ENCODE results near the gene PRG3. TPM values are rescaled to one million over a fixed set of nuclear protein-coding genes. Genes with fewer than 3 reads are reported as not detected.

PRG3 gene
- total RNA-seq, 1 experiment from 2014 or later: not detected

DNA sequence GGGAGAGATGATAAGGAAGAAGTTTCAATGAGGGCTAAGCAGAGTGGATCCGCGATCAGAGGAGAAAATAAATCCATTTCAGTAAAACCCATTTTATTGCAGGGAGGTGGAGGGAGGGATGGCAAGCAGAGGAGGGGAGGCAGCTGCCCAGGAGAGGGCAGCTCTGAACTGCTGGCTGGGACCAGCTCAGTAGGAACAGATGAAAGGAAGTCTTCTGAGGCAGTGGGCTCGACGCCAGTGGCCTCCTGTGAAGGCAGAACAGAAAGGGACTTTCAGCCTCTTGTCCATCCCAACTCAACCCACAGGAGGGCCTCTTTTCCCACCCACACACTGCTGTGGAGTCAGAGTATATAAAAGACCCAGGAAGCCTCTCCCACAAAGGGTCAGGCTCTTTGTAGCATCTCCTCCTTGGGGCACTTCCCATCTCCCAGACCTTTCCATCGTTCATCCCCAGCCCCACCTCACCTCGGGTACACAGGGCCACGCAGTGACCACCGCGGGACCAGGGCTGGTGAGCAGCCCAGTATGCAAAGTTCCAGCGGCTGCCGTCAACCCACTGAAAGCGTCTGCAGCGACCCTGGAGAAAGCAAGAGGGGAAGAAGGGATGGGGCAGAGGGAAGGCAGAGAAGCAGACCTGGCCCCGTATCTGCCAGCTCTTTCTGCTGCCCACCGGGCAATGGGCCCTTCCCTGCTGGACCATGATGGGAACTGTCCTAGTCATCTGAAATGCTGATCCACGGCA lies 6.5 kb upstream of the PRG3 start:
- intact Hi-C loops (cut with micrococcal nuclease): no loop called here

DNA sequence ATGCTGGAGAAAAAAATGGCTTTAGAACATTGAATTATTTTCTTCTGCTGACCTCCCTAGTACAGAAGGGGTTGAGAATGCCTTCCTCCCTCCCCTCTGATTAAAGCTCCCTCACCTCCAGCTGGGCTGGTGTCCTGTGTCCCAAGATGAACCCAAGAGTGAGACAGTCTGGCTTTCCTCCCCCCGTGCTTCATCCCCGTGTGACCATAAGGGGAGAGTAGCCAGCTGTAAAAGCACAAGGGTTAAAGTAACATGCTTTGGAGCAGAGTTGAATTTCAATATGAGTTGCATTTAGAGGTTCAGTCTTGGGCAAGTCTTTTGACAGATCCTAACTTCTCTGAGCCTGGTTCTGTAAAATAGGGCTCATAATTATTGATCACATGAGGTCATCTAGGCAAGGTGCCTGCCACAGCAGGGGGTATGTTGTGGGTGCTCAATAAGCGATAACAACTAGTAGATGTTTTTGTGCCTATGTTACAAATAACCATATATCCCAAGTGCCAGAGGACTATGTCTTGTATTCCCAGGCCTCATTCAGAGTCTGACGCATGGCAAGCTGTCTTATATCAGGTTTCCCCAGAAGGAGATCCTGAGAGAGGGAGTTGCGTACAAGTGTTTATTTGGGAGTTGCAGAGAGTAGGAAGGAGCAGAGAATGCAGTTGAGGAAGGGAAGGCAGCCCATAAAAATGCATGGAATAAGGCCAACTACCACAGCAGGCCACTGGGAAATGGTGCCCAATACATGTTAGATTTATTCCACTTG lies 5.4 kb upstream of the PRG3 start:
- ChIA-PET RAD21 (ENCODE audit: low non-redundant PET in 1 of 2, low total read pairs in 2 of 2, uncharacterized antibody in 2 of 2, unreplicated experiment in 2 of 2) (no interaction called here), POLR2A (no interaction called here), CTCF (no interaction called here)
- Histone ChIP-seq H3K27ac (ENCODE audit: low read depth, low read length) (no peak overlapping the region), H3K4me1 (ENCODE audit: control insufficient read depth in 1 of 2, insufficient read depth in 2 of 2, low read length in 2 of 2) (no peaks in the 10 kb centered on the region), H2AFZ (ENCODE audit: low read depth, low read length, poor library complexity, severe bottlenecking) (no peak overlapping the region), H3K27me3 (ENCODE audit: insufficient read depth, low read length) (peaks cover 5% of the 10 kb centered on the region), H3K4me3 (replicated peaks in 1 of 2; ENCODE audit: low read depth in 1 of 2, low read length in 2 of 2) (no peak overlapping the region), H3K9me3 (ENCODE audit: control insufficient read depth in 1 of 2, insufficient read depth in 1 of 2, low read depth in 1 of 2, low read length in 2 of 2) (no peaks in the 10 kb centered on the region), H3K79me2 (ENCODE audit: insufficient read depth, low read length) (no peaks in the 10 kb centered on the region), H3K9ac (ENCODE audit: low read length) (no peak overlapping the region), H3K4me2 (ENCODE audit: low read length) (no peak overlapping the region), H4K20me1 (ENCODE audit: insufficient read depth) (no peaks in the 10 kb centered on the region), H3K36me3 (ENCODE audit: control insufficient read depth in 1 of 2, insufficient read depth in 2 of 2, low read length in 2 of 2) (no peaks in the 10 kb centered on the region), H3K9me2 (ENCODE audit: insufficient read depth) (no peaks in the 10 kb centered on the region)
- no TSS peak for BruUV-seq (replicated peaks)
- DNase-seq (ENCODE audit: low read depth, low spot score) (no peak), ATAC-seq (no peak)
- intact Hi-C loops (cut with micrococcal nuclease): no loop called here
- TF ChIP-seq EGR1 (IDR thresholded peaks at IDR 0.05; ENCODE audit: low read depth) (no peak), POLR2AphosphoS5 (IDR thresholded peaks at IDR 0.05; ENCODE audit: low read depth, low read length) (no peak), SP1 (IDR thresholded peaks at IDR 0.05; ENCODE audit: low read depth) (no peak), ELF1 (IDR thresholded peaks at IDR 0.05; ENCODE audit: borderline replicate concordance, low read depth) (no peak), EZH2phosphoT487 (IDR thresholded peaks at IDR 0.05; ENCODE audit: borderline replicate concordance) (no peak)
- TF ChIP-seq, protein P1, sequence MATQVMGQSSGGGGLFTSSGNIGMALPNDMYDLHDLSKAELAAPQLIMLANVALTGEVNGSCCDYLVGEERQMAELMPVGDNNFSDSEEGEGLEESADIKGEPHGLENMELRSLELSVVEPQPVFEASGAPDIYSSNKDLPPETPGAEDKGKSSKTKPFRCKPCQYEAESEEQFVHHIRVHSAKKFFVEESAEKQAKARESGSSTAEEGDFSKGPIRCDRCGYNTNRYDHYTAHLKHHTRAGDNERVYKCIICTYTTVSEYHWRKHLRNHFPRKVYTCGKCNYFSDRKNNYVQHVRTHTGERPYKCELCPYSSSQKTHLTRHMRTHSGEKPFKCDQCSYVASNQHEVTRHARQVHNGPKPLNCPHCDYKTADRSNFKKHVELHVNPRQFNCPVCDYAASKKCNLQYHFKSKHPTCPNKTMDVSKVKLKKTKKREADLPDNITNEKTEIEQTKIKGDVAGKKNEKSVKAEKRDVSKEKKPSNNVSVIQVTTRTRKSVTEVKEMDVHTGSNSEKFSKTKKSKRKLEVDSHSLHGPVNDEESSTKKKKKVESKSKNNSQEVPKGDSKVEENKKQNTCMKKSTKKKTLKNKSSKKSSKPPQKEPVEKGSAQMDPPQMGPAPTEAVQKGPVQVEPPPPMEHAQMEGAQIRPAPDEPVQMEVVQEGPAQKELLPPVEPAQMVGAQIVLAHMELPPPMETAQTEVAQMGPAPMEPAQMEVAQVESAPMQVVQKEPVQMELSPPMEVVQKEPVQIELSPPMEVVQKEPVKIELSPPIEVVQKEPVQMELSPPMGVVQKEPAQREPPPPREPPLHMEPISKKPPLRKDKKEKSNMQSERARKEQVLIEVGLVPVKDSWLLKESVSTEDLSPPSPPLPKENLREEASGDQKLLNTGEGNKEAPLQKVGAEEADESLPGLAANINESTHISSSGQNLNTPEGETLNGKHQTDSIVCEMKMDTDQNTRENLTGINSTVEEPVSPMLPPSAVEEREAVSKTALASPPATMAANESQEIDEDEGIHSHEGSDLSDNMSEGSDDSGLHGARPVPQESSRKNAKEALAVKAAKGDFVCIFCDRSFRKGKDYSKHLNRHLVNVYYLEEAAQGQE (IDR thresholded peaks at IDR 0.05; ENCODE audit: low read depth): no peak
- TF ChIP-seq, protein P2, sequence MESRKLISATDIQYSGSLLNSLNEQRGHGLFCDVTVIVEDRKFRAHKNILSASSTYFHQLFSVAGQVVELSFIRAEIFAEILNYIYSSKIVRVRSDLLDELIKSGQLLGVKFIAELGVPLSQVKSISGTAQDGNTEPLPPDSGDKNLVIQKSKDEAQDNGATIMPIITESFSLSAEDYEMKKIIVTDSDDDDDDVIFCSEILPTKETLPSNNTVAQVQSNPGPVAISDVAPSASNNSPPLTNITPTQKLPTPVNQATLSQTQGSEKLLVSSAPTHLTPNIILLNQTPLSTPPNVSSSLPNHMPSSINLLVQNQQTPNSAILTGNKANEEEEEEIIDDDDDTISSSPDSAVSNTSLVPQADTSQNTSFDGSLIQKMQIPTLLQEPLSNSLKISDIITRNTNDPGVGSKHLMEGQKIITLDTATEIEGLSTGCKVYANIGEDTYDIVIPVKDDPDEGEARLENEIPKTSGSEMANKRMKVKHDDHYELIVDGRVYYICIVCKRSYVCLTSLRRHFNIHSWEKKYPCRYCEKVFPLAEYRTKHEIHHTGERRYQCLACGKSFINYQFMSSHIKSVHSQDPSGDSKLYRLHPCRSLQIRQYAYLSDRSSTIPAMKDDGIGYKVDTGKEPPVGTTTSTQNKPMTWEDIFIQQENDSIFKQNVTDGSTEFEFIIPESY (IDR thresholded peaks at IDR 0.05; ENCODE audit: extremely low read depth, insufficient replicate concordance, low read length): no peak

More for the DNA sequence above, 6.5 kb upstream of the PRG3 start:
- Histone ChIP-seq H3K9me3 (ENCODE audit: control insufficient read depth in 1 of 2, insufficient read depth in 1 of 2, low read depth in 1 of 2, low read length in 2 of 2) (no peaks in the 10 kb centered on the region), H3K9ac (ENCODE audit: low read length) (no peak overlapping the region), H3K27me3 (ENCODE audit: insufficient read depth, low read length) (peaks cover 5% of the 10 kb centered on the region), H3K4me3 (replicated peaks in 1 of 2; ENCODE audit: low read depth in 1 of 2, low read length in 2 of 2) (no peak overlapping the region), H3K4me2 (ENCODE audit: low read length) (no peak overlapping the region), H3K79me2 (ENCODE audit: insufficient read depth, low read length) (no peaks in the 10 kb centered on the region), H2AFZ (ENCODE audit: low read depth, low read length, poor library complexity, severe bottlenecking) (no peak overlapping the region), H3K9me2 (ENCODE audit: insufficient read depth) (no peaks in the 10 kb centered on the region), H3K36me3 (ENCODE audit: control insufficient read depth in 1 of 2, insufficient read depth in 2 of 2, low read length in 2 of 2) (no peaks in the 10 kb centered on the region), H4K20me1 (ENCODE audit: insufficient read depth) (no peaks in the 10 kb centered on the region), H3K4me1 (ENCODE audit: control insufficient read depth in 1 of 2, insufficient read depth in 2 of 2, low read length in 2 of 2) (no peaks in the 10 kb centered on the region), H3K27ac (ENCODE audit: low read depth, low read length) (no peak overlapping the region)
- CTCF ChIA-PET: no interaction called here
- RAD21 ChIA-PET (ENCODE audit: low non-redundant PET in 1 of 2, low total read pairs in 2 of 2, uncharacterized antibody in 2 of 2, unreplicated experiment in 2 of 2): no interaction called here
- DNase-seq (ENCODE audit: low read depth, low spot score) (no peak), ATAC-seq (no peak)
- no TSS peak for BruUV-seq (replicated peaks)
- TF ChIP-seq, protein P2 (IDR thresholded peaks at IDR 0.05; ENCODE audit: extremely low read depth, insufficient replicate concordance, low read length): no peak
- POLR2A ChIA-PET: no interaction called here
